Measurements from ENCODE around the gene SEMA4D. TPM values are rescaled to one million over a fixed set of nuclear protein-coding genes. Genes with fewer than 3 reads are reported as not detected.
A peak's percentile ranks its signal among the peaks of the same experiment; 100 is the strongest.

Gene SEMA4D
- total and polyA plus RNA-seq, 2 of the 13 experiments (the other 11 are each of a cell fraction or from before 2014, with no cell fraction given): 0.13 to 0.16 TPM

- TF ChIP-seq DMTF1 (CRISPR knock-in tag; IDR thresholded peaks at IDR 0.05): no peak
- peak; percentile 41; the same call in 1 of the 2 replicates for TF ChIP-seq BRCA1 (CRISPR knock-in tag; IDR thresholded peaks at IDR 0.05)
- no peak for TF ChIP-seq ZMYM3 (CRISPR knock-in tag; IDR thresholded peaks at IDR 0.05)
- TF ChIP-seq MTF2 (CRISPR knock-in tag; IDR thresholded peaks at IDR 0.05; ENCODE audit: borderline replicate concordance): no peak
- no peak for TF ChIP-seq PAF1 (CRISPR knock-in tag; IDR thresholded peaks at IDR 0.05)
- TF ChIP-seq CEBPG (CRISPR knock-in tag; IDR thresholded peaks at IDR 0.05): peak; percentile 13; the same call in 1 of the 2 replicates
- TF ChIP-seq RCOR2 (CRISPR knock-in tag; IDR thresholded peaks at IDR 0.05): no peak
- peak; percentile 24; the same call in 1 of the 2 replicates for TF ChIP-seq RNF219 (CRISPR knock-in tag; IDR thresholded peaks at IDR 0.05)
- TF ChIP-seq ZNF570 (CRISPR knock-in tag; IDR thresholded peaks at IDR 0.05; ENCODE audit: borderline replicate concordance): no peak
- no peak for TF ChIP-seq ADNP (CRISPR knock-in tag; IDR thresholded peaks at IDR 0.05)
- TF ChIP-seq CERS6 (CRISPR knock-in tag; IDR thresholded peaks at IDR 0.05): 0 out of 2 replicates have a peak, but pooled peaks have one; percentile 50
- peak; percentile 78; the same call in 1 of the 2 replicates for TF ChIP-seq ZBTB44 (CRISPR knock-in tag; IDR thresholded peaks at IDR 0.05)
- TF ChIP-seq HBP1 (CRISPR knock-in tag; IDR thresholded peaks at IDR 0.05; ENCODE audit: low read depth): peak; percentile 60; the same call in 1 of the 2 replicates
- TF ChIP-seq U2AF1 (optimal IDR thresholded peaks at IDR 0.05; ENCODE audit: low read depth, low read length): peak; percentile 54
- TF ChIP-seq FLYWCH1 (CRISPR knock-in tag; IDR thresholded peaks at IDR 0.05): no peak
- no peak for TF ChIP-seq PCBP2 (optimal IDR thresholded peaks at IDR 0.05; ENCODE audit: low read depth, low read length, poor library complexity, severe bottlenecking)
- peak; percentile 97 for TF ChIP-seq MXI1 (IDR thresholded peaks at IDR 0.05; ENCODE audit: borderline replicate concordance, low read depth, low read length)
- peak; percentile 78 for TF ChIP-seq CTCF (CRISPR knock-in tag; IDR thresholded peaks at IDR 0.05)
These were observed 179.5 kb downstream of the SEMA4D start, which contains the start of gene SECISBP2 (continued) for GRCh38 chr9:89318123-89319014.
